IPS-18c (cell line): ENCODE results near the gene ABHD4.
"Not testable (repeated sequence)": the region's sequence is repeated elsewhere in the genome, so short reads cannot be mapped to it uniquely, and the experiment has no call there.

ENCODE experiments used
- H3K4me3 ChIP-seq: 2 replicates; pipeline ENCODE4 v1.7.0; 2013; ENCODE audit warnings: low read depth, mild to moderate bottlenecking, low read length, moderate library complexity; ENCODE audit not compliant: insufficient read depth
- H3K9me3 ChIP-seq: one replicate; pipeline ENCODE4 v1.6.1; 2013; ENCODE audit warnings: mild to moderate bottlenecking, low read length, moderate library complexity; ENCODE audit not compliant: control insufficient read depth, insufficient read depth

Gene ABHD4

GRCh38 chr14:22577334-22577908, 20.7 kb upstream of the ABHD4 start:
- H3K9me3 ChIP-seq: no peaks in the 10 kb centered on the region

GRCh38 chr14:22579236-22579635, 18.9 kb upstream of the ABHD4 start:
- Histone ChIP-seq H3K4me3 (no peak overlapping the region), H3K9me3 (no peaks in the 10 kb centered on the region)

More at GRCh38 chr14:22577334-22577908, 20.7 kb upstream of the ABHD4 start:
- no peak overlapping the region for H3K4me3 ChIP-seq

GRCh38 chr14:22579881-22580280, 18.2 kb upstream of the ABHD4 start:
- no peak overlapping the region for H3K4me3 ChIP-seq
- no peaks in the 10 kb centered on the region for H3K9me3 ChIP-seq

GRCh38 chr14:22580625-22581024, 17.5 kb upstream of the ABHD4 start:
- Histone ChIP-seq H3K4me3 (no peak overlapping the region), H3K9me3 (no peaks in the 10 kb centered on the region)

- no peak overlapping the region for H3K4me3 ChIP-seq
- H3K9me3 ChIP-seq: no peaks in the 10 kb centered on the region
Measured at GRCh38 chr14:22583994-22584393, 14.1 kb upstream of the ABHD4 start.

- no peaks in the 10 kb centered on the region for H3K9me3 ChIP-seq
- no peak overlapping the region for H3K4me3 ChIP-seq
Measured at GRCh38 chr14:22587247-22587646, 10.9 kb upstream of the ABHD4 start.

GRCh38 chr14:22587677-22588422, 10.2 kb upstream of the ABHD4 start:
- H3K4me3 ChIP-seq: peak overlapping the region; percentile 85
- not testable (repeated sequence) for H3K9me3 ChIP-seq

GRCh38 chr14:22588526-22589095, 9.5 kb upstream of the ABHD4 start:
- H3K4me3 ChIP-seq: peak overlapping the region; percentile 85
- peaks cover 2% of the 10 kb centered on the region for H3K9me3 ChIP-seq

GRCh38 chr14:22589096-22589839, 8.8 kb upstream of the ABHD4 start, which contains the start of gene DAD1:
Gene DAD1 (minus strand): TSS chr14:22589224. CDS start chr14:22589157, 67 bp downstream.
- H3K9me3 ChIP-seq: peaks cover 2% of the 10 kb centered on the region
- H3K4me3 ChIP-seq: peak within 1 kb of the TSS; percentile 85

GRCh38 chr14:22593189-22593588, 4.9 kb upstream of the ABHD4 start:
- Histone ChIP-seq H3K4me3 (no peak overlapping the region), H3K9me3 (peaks cover 2% of the 10 kb centered on the region)

GRCh38 chr14:22593601-22594000, 4.5 kb upstream of the ABHD4 start:
- Histone ChIP-seq H3K4me3 (no peak overlapping the region), H3K9me3 (peaks cover 2% of the 10 kb centered on the region)

- Histone ChIP-seq H3K9me3 (peaks cover 2% of the 10 kb centered on the region), H3K4me3 (no peak overlapping the region)
Measured at GRCh38 chr14:22594156-22594716, 3.9 kb upstream of the ABHD4 start.

GRCh38 chr14:22596354-22596879, 1.7 kb upstream of the ABHD4 start:
- Histone ChIP-seq H3K9me3 (peaks cover 2% of the 10 kb centered on the region), H3K4me3 (no peak overlapping the region)

GRCh38 chr14:22597265-22597664, 835 bp upstream of the ABHD4 start:
- Histone ChIP-seq H3K4me3 (peak overlapping the region; percentile 99; the same call in 1 of the 2 replicates), H3K9me3 (peaks cover 2% of the 10 kb centered on the region)

- Histone ChIP-seq H3K4me3 (peak overlapping the region; percentile 99), H3K9me3 (no peaks in the 10 kb centered on the region)
Measured at GRCh38 chr14:22597771-22598098, 365 bp upstream of the ABHD4 start.

- H3K9me3 ChIP-seq: no peaks in the 10 kb centered on the region
Measured at GRCh38 chr14:22598896-22599244, 770 bp downstream of the ABHD4 start.

GRCh38 chr14:22599349-22599748, 1.2 kb downstream of the ABHD4 start:
- no peaks in the 10 kb centered on the region for H3K9me3 ChIP-seq
- peak overlapping the region; percentile 99 for H3K4me3 ChIP-seq

More at GRCh38 chr14:22598896-22599244, 770 bp downstream of the ABHD4 start:
- H3K4me3 ChIP-seq: peak overlapping the region; percentile 99
